ENCODE measurements around the gene GPR39.

GPR39 gene

DNA sequence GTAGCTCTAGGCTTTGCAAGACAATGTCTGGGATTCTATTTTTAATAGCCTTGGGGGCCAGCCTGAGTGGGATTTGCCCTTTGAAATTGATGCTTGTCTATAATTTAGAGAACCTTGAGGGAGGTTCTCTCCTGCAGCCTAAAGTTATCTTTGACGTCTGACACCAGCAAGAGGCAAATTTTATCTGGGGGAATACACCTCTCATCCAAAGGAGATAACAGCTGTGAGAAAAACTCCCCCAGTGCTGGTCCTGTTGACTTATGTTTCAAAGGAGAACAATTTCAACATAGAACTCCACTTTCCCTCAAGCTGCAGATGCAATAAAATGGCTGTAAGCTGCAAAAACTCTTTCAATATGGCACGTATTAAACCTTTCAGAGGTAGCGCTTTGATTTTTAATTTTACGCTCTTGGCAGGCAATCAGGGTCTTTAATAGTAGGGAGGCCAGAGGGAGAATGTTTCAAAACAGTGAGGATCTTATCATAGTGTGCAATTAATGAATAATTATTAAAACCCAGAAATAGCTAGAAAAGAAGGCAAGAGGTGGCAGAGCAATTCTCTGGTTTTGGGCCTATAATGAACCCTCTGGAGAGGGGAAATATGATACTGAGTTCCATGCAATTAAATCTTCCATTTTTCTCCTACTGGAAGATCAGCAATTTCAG lies 191.0 kb downstream of the GPR39 start:
- Histone ChIP-seq H3K27ac (ENCODE audit: low read length) (no peak overlapping the region), H3F3A (ENCODE audit: insufficient read depth, low read length) (no peaks in the 10 kb centered on the region), H3K4me3 (ENCODE audit: low read length) (no peak overlapping the region), H3K9me2 (replicated peaks; ENCODE audit: insufficient read depth, low read length) (no peaks in the 10 kb centered on the region), H2AFZ (ENCODE audit: low read length) (no peak overlapping the region), H3K79me2 (ENCODE audit: low read length) (no peaks in the 10 kb centered on the region), H3K4me1 (ENCODE audit: low read length) (no peaks in the 10 kb centered on the region), H3K27me3 (replicated peaks; ENCODE audit: insufficient read depth, low read length) (no peaks in the 10 kb centered on the region), H4K20me1 (ENCODE audit: insufficient read depth, low read length) (no peaks in the 10 kb centered on the region), H3K36me3 (replicated peaks; ENCODE audit: insufficient read depth, low read length) (no peaks in the 10 kb centered on the region), H3K4me2 (ENCODE audit: low read depth, low read length) (no peak overlapping the region), H3K9me3 (replicated peaks; ENCODE audit: insufficient read depth, low read length) (no peaks in the 10 kb centered on the region), H3K9ac (ENCODE audit: low read length) (no peak overlapping the region)
- no peak for DNase-seq
- TF ChIP-seq, protein P1, sequence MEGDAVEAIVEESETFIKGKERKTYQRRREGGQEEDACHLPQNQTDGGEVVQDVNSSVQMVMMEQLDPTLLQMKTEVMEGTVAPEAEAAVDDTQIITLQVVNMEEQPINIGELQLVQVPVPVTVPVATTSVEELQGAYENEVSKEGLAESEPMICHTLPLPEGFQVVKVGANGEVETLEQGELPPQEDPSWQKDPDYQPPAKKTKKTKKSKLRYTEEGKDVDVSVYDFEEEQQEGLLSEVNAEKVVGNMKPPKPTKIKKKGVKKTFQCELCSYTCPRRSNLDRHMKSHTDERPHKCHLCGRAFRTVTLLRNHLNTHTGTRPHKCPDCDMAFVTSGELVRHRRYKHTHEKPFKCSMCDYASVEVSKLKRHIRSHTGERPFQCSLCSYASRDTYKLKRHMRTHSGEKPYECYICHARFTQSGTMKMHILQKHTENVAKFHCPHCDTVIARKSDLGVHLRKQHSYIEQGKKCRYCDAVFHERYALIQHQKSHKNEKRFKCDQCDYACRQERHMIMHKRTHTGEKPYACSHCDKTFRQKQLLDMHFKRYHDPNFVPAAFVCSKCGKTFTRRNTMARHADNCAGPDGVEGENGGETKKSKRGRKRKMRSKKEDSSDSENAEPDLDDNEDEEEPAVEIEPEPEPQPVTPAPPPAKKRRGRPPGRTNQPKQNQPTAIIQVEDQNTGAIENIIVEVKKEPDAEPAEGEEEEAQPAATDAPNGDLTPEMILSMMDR (IDR thresholded peaks at IDR 0.05; ENCODE audit: low read length), result no peak
- TF ChIP-seq EZH2 (optimal IDR thresholded peaks at IDR 0.05; ENCODE audit: low read depth, low read length), result no peak
- no peak for TF ChIP-seq EZH2phosphoT487 (IDR thresholded peaks at IDR 0.05; ENCODE audit: low read length)

DNA sequence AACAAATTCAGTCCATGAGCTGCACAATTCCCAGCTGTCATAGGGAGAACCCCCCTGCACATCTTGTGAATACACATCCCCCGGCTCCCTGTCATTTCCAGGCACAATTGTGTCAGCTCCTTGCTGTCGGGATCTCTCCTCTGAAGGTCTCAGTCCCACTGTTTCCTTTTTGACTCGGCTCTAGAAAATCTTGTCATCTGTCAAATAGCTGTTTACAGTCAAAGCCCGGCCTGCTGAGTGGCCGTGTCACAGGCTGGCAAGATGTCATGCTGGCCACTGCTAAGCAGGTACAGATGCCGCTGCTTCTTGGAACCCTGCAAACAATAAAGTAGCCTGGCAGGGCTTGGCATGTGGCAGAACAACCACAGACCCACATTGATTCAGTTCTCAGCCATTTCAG lies 191.7 kb downstream of the GPR39 start:
- no peaks in the 10 kb centered on the region for H4K20me1 ChIP-seq (ENCODE audit: insufficient read depth, low read length)

DNA sequence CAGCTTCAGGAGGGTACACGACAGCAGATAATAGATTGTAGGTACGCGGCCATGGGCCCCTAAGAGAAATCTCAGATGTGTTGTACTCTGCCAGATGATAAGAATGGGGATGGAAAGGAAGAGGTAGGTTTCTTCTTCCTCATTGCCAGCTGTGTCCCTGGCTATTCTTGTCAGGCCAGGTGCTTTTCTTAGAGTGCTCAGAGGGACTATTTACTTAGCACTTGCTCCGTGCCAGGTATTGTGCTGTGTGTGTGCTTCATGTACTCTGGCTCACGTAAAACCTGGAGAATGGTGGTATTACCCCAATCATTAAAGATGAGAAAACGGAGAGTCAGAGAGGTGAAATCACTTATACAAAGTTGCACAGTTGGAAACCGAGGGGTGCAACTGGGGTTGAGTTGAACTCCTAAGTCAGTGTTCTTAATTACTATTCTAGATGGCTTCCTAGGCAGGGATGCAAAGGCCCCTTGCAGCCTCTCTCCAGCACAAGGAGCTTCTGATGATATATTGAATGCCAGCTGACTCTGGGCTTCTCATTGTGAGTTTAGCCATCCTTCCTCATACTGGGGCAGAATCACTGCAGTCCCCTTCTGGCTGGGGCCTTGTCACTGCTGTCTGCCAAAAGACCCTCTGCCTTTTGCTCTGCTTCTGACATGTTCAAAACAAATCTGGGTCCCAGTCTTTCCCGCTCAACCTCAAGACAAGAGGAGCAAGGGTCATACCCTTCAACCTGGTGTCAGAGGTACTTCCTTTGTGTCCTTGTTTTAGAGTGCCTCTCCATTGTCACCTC lies 192.7 kb downstream of the GPR39 start:
- no peak for DNase-seq

More for the DNA sequence above, 191.7 kb downstream of the GPR39 start:
- H3K79me2 ChIP-seq (ENCODE audit: low read length), result no peaks in the 10 kb centered on the region
- no peaks in the 10 kb centered on the region for H3K9me2 ChIP-seq (replicated peaks; ENCODE audit: insufficient read depth, low read length)
- DNase-seq, result no peak
- H3K4me1 ChIP-seq (ENCODE audit: low read length), result no peaks in the 10 kb centered on the region
- no peak overlapping the region for H3K4me3 ChIP-seq (ENCODE audit: low read length)
- no peaks in the 10 kb centered on the region for H3F3A ChIP-seq (ENCODE audit: insufficient read depth, low read length)
- no peaks in the 10 kb centered on the region for H3K9me3 ChIP-seq (replicated peaks; ENCODE audit: insufficient read depth, low read length)
- no peak overlapping the region for H3K9ac ChIP-seq (ENCODE audit: low read length)
- H3K36me3 ChIP-seq (replicated peaks; ENCODE audit: insufficient read depth, low read length), result no peaks in the 10 kb centered on the region
- no peaks in the 10 kb centered on the region for H3K27me3 ChIP-seq (replicated peaks; ENCODE audit: insufficient read depth, low read length)
- no peak overlapping the region for H3K27ac ChIP-seq (ENCODE audit: low read length)
- H2AFZ ChIP-seq (ENCODE audit: low read length), result no peak overlapping the region
- H3K4me2 ChIP-seq (ENCODE audit: low read depth, low read length), result no peak overlapping the region
- TF ChIP-seq, protein P1 (IDR thresholded peaks at IDR 0.05; ENCODE audit: low read length), result no peak
- TF ChIP-seq EZH2 (optimal IDR thresholded peaks at IDR 0.05; ENCODE audit: low read depth, low read length) (no peak), EZH2phosphoT487 (IDR thresholded peaks at IDR 0.05; ENCODE audit: low read length) (no peak)

More for the DNA sequence above, 192.7 kb downstream of the GPR39 start:
- no peaks in the 10 kb centered on the region for H3K9me2 ChIP-seq (replicated peaks; ENCODE audit: insufficient read depth, low read length)
- no peak overlapping the region for H3K27ac ChIP-seq (ENCODE audit: low read length)
- H3K9ac ChIP-seq (ENCODE audit: low read length), result no peak overlapping the region
- no peaks in the 10 kb centered on the region for H3K27me3 ChIP-seq (replicated peaks; ENCODE audit: insufficient read depth, low read length)
- H3K36me3 ChIP-seq (replicated peaks; ENCODE audit: insufficient read depth, low read length), result no peaks in the 10 kb centered on the region
- no peaks in the 10 kb centered on the region for H3K4me1 ChIP-seq (ENCODE audit: low read length)
- TF ChIP-seq, protein P1 (IDR thresholded peaks at IDR 0.05; ENCODE audit: low read length), result no peak
- TF ChIP-seq EZH2phosphoT487 (IDR thresholded peaks at IDR 0.05; ENCODE audit: low read length) (no peak), EZH2 (optimal IDR thresholded peaks at IDR 0.05; ENCODE audit: low read depth, low read length) (no peak)
- no peaks in the 10 kb centered on the region for H3K9me3 ChIP-seq (replicated peaks; ENCODE audit: insufficient read depth, low read length)
- H3F3A ChIP-seq (ENCODE audit: insufficient read depth, low read length), result no peaks in the 10 kb centered on the region
- no peak overlapping the region for H3K4me3 ChIP-seq (ENCODE audit: low read length)
- no peaks in the 10 kb centered on the region for H3K79me2 ChIP-seq (ENCODE audit: low read length)
- H4K20me1 ChIP-seq (ENCODE audit: insufficient read depth, low read length), result no peaks in the 10 kb centered on the region
- no peak overlapping the region for H2AFZ ChIP-seq (ENCODE audit: low read length)
- no peak overlapping the region for H3K4me2 ChIP-seq (ENCODE audit: low read depth, low read length)
